HG02588 (cell line): Measurements from ENCODE around the gene PTPN23.

Experiments used
- ATAC-seq: cut with Tn5 transposase; IDR thresholded peaks from one replicate; pipeline ENCODE4 v1.9.1; 2021; ENCODE audit warnings: mild to moderate bottlenecking, moderate library complexity; ENCODE audit not compliant: unreplicated experiment

The PTPN23 gene

DNA sequence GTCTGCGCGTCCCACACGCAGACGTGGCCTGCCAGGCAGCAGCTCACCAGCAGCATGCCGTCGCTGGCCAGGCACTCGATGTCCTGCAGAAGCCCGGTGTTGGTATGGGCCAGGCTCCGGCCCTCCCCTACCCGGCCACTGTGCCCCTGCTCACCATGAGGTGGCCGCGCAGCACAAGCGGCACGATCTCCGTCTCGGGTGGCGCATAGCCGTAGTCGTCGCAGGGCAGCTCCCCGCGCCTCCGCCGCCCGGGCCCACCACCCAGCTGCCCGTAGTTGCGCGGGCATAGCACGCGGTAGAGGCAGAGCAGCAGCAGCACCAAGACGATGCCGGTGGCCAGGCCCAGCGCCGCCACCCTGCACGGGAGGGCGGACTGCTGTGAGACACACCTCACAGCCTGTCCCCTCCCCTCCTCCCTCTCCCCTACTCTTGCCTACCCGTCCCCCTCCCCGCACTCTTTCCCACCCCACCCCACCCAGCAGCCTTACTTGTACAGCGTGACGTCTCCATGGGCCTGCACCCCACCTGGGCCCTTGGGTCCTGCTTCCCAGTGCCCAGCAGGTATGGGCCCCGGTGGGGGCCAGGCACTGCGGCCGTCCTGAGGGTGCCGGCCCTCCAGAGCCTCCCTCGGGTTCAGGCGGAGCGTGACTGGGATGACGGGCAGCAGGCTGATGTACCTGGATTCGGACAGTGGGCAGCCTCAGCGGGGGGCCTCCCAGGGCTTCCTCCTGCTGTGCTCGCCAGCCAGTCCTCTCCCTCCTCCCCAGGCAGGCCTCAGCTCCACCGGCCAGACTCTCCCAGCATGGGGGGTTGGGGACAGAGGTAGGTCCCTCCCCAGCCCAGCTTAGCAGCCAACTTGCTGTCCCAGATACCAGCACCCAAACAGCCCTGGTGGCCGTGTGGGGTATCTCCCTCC lies 37.6 kb downstream of the PTPN23 start:
- no peak for ATAC-seq

DNA sequence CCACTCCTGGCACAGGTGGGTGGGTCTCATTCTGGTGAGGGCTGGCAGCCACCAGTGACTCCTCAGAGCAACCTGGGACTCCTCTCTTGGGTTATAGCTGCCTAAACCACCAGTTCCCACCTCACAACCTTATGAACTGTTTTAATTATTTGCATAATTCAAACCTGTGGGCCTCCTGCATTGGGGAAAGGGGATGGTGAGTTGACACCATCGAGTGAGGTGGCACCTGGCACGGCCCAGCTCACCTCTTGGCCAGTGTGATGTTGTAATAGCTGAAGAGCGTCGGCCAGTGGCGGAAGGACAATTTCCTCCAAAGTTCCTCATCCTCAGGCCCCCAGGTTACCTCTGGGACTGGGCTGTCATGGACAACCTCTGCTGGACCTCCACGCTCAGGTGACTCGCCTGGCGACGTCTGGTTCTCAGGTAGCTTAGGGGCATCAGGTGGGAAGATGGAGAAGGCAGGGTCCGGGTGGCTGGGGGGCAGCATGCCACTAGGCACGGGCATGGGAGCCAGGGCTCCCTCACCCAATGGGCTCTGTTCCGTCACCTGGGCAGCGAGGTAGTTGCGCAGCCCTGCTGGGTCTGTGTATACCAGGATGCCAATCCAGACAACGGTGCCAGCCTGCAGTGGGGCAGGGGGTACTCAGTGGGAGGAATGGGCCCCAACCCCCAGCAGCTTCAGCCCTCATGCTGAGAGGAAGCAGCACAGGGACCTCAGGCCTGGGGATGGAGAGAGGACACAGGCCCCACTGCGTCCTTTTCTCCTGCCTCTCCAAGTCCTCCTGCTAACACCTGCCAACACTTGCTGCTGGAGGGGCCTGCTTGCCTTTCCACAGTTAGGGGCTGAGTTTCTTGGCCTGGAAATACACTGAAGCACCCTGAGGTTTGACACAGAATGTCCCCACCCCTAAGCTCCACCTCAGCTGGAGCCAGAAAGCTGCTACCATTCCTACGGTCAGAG lies 38.5 kb downstream of the PTPN23 start:
- ATAC-seq, result no peak

GRCh38 chr3:47420044-47420430 lies 39.2 kb downstream of the PTPN23 start:
- ATAC-seq, result no peak

DNA sequence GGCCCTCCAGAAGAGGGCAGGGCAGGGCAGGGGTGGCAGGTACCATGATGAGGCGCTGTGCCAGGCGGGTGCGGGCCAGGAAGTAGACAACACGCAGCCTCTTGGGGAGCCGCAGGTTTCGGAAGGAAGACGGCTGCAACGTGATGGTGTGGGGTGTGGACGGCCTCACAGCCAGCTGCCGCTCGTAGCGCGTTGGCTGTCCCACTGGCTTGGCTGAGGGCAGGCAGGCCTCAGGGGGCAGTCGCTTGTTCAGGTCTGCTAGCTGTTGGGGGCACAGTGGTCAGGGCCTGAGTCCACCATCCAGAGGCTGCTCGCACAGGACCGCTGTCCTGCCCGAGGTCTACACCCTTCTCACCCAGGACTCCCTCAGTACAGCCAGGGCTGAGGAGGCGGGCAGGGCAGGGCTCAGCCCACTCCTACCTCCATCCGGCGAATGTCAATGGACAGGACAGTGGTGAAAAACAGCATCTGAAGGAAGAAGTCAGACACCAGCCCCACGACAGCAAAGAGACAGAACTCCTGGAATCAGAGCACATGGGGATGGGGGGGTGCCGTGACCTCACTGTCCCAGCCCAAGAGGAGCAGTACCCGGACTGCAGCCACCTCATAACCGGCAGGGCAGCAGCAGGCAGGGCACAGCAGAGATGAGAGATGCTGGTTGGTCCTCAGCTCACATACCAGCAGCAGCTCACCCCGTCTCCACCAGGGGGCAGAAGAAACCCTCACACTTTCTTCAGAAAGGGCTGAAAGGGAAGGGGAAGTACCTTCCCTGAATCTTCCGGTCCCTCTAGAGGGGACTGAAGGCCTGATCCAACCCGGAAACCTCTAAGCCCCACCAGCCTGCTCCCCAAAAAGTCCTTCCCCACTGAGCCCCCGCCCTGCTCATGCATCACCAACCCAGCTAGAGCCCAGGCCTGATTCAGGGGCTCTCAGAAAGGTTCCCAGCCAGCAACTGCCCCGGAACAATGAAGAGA lies 40.0 kb downstream of the PTPN23 start:
- peak; percentile 62 for ATAC-seq

- no peak for ATAC-seq
Measured at GRCh38 chr3:47421741-47422649, 41.2 kb downstream of the PTPN23 start.

DNA sequence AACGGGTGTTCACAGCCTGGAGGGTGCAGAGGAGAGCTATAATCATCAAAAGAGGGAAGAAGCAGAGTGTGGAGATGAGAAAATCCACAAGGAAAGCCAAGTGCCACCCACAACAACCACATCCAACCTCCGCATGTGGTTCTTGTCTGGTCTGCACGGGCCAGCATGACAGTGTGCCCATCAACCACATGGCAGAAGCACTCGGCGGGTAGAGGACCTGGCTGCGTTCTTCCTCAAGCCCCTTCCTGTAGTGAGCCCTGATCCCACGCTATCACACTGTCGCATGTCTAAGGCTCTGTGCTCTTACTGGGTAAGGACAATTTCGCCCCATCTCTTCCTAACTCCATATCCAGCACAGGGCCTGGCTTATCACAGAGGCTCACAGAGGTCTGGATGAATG lies 41.9 kb downstream of the PTPN23 start:
- ATAC-seq, result no peak

- no peak for ATAC-seq
Measured at GRCh38 chr3:47423548-47424145, 42.8 kb downstream of the PTPN23 start.

- ATAC-seq, result no peak
Measured at GRCh38 chr3:47424434-47425382, 43.9 kb downstream of the PTPN23 start.

GRCh38 chr3:47425383-47425778 lies 44.6 kb downstream of the PTPN23 start:
- no peak for ATAC-seq

DNA sequence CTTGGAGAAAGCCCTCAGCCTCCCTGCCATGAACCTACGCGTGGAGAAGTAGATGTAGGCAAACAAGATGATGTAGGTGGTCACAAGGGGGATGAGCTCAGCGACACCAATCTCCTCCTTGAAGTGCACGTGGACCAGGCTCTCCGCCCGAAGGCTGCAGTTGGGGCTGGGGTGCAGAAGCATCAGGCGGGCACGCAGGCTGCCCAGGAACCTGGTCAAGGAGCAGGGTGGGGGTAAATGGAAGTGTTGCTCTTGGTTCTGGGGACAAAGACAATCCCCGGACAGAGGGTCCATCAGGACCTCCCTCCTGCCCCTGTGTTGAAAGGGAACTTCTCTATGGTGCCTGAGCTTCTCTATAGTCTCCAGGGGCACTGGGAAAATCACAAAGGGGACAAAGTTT lies 45.1 kb downstream of the PTPN23 start:
- ATAC-seq, result no peak

DNA sequence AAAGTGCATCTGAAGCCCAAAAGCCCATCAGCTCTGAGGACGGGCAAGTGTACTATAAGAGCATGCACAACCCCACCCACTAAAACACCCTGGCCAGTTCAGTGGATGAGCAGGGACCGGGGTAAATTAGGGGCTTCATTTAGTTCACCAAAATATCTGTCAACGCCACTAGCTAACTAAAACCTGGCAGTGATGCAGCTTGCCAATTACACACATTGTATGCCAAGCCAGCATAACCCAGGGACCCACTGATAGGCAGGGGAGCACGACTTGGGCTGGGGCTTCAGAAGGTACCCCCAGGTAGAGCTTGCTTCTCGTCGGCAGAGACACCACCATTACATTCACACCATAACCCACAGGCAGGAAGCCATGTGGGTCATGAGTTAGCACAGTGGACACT lies 47.0 kb downstream of the PTPN23 start:
- no peak for ATAC-seq

DNA sequence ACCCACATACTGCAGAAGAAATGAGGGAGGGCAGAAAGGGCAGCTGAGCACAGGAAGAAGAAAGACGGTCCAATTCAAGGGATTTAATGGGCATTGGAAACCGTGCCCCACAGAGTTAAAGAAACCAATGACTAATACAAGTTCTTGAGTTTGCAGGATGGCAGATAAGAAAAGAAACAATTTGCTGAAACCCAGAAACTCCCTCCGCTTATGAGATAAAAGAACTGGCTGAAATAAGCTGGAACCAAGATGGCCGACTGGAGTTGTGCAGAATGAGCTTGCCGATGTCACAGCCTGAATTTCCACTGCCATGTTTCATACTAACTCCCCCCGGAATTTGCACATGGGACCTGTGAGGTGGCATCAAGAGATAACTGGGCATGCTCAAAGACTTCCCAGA lies 47.8 kb downstream of the PTPN23 start:
- ATAC-seq, result no peak

DNA sequence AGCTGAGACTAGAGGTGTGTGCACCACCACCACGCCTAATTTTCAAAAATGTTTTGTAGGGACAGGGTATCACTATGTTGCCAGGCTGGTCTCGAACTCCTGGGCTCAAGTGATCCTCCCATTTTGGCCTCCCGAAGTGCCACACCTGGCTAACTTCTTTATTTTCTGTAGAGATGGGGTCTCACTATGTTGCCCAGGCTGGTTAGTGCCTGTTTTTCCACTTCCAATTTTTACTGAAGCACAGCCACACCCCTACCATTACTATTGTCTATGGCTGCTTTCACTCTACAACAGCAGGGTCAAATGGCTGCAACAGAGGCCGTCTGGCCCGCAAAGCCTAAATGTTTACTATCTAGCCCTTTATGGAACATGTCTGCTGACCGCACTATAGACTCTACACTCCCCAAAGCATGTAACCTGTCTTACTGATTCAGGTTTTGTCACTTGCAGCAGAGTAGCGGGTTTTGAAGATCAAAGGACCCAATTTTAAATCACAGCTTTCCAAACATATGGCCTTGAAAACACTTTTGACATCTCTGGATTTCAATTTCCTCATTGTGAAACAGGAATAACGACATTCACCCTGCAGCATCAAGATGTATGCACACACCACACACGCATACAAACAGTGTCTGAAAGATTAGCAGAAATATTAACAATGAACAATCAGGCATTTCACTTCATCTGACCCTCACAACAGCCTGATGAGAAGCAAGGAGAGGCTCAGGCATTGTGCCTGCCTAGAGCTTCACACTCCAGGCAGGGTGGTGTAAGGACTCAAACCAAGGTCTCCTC lies 48.9 kb downstream of the PTPN23 start:
- no peak for ATAC-seq

- no peak for ATAC-seq
Measured at GRCh38 chr3:47430606-47431005, 49.8 kb downstream of the PTPN23 start.

DNA sequence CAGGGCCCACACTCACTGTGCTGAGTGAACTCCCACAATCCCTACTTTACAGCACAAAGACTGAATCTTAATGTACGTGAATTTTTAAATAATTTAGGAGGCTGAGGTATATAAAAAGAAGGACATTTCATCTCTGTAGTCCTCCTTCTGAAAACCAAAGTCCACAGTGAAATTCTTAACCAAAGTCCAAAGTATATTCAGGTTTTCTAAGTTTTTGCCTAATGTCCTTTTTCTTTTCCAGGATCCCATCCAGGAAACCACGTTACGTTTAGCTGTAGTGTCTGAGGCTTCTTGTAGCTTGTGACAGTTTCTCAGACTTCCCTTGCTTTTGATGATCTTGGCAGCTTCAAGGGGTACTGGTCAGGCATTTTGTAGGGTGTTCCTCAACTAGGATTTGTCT lies 50.4 kb downstream of the PTPN23 start:
- no peak for ATAC-seq

- no peak for ATAC-seq
Measured at GRCh38 chr3:47432673-47433072, 51.9 kb downstream of the PTPN23 start.

- ATAC-seq, result no peak
Measured at GRCh38 chr3:47433796-47434195, 53.0 kb downstream of the PTPN23 start.
